ENCODE data around the gene NR2F1. TPM values are rescaled to one million over a fixed set of nuclear protein-coding genes. Genes with fewer than 3 reads are reported as not detected.

The NR2F1 gene
- total RNA-seq, 6 experiments from 2014 or later = 5.3 to 12.1 (median 9.4) TPM

DNA sequence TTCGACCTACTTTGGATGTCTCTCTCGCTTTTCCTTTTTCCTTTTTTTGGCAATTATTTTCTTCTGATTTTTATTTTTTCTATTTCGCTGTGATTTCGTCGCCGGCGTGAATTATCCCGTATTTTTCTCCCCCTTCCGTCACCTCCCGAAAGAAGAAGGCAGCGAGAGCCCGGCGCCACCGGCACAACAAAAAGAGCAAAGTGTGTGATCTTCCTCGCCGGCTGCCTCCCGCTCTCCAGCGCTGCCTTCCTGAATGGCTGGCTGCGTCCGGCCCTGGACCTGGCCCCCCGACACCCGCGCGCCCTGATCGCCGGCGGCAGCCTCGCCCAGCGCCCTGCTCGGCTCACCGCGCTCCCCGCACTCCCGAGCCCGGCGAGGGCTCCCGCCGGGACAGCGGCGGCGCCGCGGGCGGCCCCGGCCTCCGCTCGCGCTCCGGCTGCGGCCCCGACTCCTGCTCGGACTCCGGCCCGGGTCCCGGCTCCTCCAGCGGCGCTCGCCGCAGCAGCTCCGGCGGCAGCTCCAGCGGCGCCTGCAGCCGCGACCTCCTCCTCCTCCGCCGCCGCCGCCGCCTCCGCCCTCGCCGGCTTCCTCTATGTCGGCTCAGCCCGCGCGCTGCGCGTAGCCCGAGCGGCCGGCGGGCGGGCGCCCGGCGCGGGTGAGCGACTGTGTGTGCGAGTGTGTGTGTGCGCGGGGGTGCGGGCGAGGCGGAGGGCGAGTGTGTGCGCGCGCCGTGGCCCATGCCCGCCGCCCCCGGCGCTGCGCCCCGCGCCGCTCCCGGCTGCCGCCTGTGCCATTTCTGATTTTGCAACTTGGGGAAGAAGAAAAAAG is 960 bp downstream of the NR2F1 start:
- intact Hi-C loops (cut with DNase I) = no loop called here
- Histone ChIP-seq H3K36me3 (no peaks in the 10 kb centered on the region), H3K4me3 (peak overlapping the region; percentile 30 to 57 (median 47)), H3K27me3 (no peaks in the 10 kb centered on the region), H3K4me1 (peaks cover 0 to 16% (median 0%) of the 10 kb centered on the region in 4 donors), H3K27ac (peak overlapping the region; percentile 27 to 67 (median 60)), H3K9me3 (no peaks in the 10 kb centered on the region)
- TF ChIP-seq, protein P1, sequence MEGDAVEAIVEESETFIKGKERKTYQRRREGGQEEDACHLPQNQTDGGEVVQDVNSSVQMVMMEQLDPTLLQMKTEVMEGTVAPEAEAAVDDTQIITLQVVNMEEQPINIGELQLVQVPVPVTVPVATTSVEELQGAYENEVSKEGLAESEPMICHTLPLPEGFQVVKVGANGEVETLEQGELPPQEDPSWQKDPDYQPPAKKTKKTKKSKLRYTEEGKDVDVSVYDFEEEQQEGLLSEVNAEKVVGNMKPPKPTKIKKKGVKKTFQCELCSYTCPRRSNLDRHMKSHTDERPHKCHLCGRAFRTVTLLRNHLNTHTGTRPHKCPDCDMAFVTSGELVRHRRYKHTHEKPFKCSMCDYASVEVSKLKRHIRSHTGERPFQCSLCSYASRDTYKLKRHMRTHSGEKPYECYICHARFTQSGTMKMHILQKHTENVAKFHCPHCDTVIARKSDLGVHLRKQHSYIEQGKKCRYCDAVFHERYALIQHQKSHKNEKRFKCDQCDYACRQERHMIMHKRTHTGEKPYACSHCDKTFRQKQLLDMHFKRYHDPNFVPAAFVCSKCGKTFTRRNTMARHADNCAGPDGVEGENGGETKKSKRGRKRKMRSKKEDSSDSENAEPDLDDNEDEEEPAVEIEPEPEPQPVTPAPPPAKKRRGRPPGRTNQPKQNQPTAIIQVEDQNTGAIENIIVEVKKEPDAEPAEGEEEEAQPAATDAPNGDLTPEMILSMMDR (IDR thresholded peaks at IDR 0.05) = no peak
- ATAC-seq (peak in 2 of 4 donors; percentile 2 to 3), DNase-seq (peak in 1 of 3 donors; percentile 43)
- 1% methylated on average over 34 of the region's 110 CpGs for WGBS (ENCODE audit: insufficient coverage, low coverage, low lambda C conversion rate, missing lambda C conversion rate)

DNA sequence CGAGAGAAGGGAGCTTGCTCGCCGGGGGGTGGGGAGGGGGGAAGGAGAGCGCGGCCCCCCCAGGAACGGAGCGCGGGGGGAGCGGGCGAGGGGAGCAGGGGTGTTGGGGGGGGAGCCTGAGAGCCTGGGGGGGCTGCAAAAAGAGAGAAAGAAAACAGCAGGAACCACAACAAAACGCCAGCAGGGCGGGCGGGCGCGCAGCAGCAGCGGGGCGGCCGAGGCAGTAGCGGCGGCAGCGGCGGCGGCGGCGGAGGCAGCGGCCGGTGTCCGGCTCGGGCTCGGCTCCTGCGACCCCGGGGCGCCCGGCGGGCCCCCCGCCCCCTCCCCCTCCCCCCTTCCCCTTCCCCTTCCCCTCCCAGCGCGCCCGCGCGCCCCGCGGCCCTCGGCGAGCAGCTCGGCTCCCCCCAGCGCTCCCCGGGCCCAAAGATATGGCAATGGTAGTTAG is 1.6 kb downstream of the NR2F1 start:
- H3K4me1 ChIP-seq = peaks cover 0 to 16% (median 0%) of the 10 kb centered on the region in 4 donors
- ATAC-seq = no peak
- TF ChIP-seq, protein P1 (IDR thresholded peaks at IDR 0.05) = no peak
- no peak for TF ChIP-seq POLR2A (IDR thresholded peaks at IDR 0.05)
- 4% methylated on average over 12 of the region's 48 CpGs for WGBS (ENCODE audit: insufficient coverage, low coverage, low lambda C conversion rate, missing lambda C conversion rate)
- H3K27ac ChIP-seq = peak overlapping the region in 2 of 3 donors; percentile 60 to 67
- H3K36me3 ChIP-seq = no peaks in the 10 kb centered on the region
- intact Hi-C loops (cut with DNase I) = no loop called here
- H3K27me3 ChIP-seq = no peaks in the 10 kb centered on the region
- peak overlapping the region; percentile 30 to 57 (median 47) for H3K4me3 ChIP-seq
- no peaks in the 10 kb centered on the region for H3K9me3 ChIP-seq
- DNase-seq = no peak

DNA sequence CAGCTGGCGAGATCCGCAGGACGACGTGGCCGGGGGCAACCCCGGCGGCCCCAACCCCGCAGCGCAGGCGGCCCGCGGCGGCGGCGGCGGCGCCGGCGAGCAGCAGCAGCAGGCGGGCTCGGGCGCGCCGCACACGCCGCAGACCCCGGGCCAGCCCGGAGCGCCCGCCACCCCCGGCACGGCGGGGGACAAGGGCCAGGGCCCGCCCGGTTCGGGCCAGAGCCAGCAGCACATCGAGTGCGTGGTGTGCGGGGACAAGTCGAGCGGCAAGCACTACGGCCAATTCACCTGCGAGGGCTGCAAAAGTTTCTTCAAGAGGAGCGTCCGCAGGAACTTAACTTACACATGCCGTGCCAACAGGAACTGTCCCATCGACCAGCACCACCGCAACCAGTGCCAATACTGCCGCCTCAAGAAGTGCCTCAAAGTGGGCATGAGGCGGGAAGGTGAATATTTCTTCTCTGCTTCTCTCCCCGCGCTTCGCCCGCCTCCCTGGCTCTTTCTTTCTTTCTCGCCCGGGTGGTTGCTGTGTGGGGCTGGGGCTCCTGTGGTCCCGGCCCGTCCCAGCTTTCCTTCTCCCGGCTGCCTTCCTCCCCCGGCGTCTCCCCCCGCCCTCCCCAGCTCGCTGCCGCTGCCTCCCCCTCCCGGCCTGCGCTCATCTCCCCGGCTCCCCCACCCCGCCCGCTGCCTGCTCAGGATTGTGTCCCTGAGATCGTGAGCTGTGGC is 2.2 kb downstream of the NR2F1 start:
- WGBS (ENCODE audit: insufficient coverage, low coverage, low lambda C conversion rate, missing lambda C conversion rate) = 2% methylated on average over 26 of the region's 70 CpGs
- intact Hi-C loops (cut with DNase I) = no loop called here
- TF ChIP-seq, protein P1 (IDR thresholded peaks at IDR 0.05) = no peak
- no peaks in the 10 kb centered on the region for H3K9me3 ChIP-seq
- peak overlapping the region; percentile 33 to 67 (median 40) for H3K27ac ChIP-seq
- H3K27me3 ChIP-seq = no peaks in the 10 kb centered on the region
- peaks cover 0 to 13% (median 0%) of the 10 kb centered on the region in 4 donors for H3K4me1 ChIP-seq
- DNase-seq (no peak), ATAC-seq (no peak)
- H3K36me3 ChIP-seq = no peaks in the 10 kb centered on the region
- peak overlapping the region; percentile 47 to 57 (median 47) for H3K4me3 ChIP-seq

DNA sequence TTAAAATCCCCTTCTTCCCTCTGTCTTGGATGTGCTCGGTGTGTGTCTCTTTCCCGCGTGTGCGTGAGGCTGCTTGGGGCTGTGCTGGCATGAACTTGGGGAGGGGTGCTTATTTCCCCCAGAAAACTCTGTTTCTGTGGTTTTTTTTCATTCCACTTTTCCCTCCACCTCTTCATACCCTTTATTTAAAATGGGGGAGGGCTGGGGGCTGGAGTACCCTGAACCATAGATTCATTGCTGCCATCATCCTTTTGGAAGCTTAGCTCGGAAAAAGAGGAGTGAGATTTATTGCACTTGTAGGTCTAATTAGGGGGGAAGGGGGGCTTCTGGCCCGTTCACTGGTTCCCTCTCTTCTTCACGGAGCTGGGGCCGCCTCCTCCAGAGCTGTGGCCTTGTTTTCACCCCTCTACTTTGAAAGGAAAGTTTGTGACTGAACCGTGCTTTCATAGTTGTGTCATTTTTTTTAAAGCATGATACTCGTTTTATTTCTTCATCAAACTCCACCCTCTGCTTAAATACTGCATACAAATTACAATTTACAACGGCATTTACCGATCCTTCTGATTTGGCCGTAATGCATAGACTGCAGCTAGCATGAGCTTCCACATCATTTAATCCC is 2.9 kb downstream of the NR2F1 start:
- peak overlapping the region; percentile 47 to 57 (median 47) for H3K4me3 ChIP-seq
- no peaks in the 10 kb centered on the region for H3K36me3 ChIP-seq
- peak overlapping the region; percentile 32 to 67 (median 33) for H3K27ac ChIP-seq
- no peak for ATAC-seq
- H3K27me3 ChIP-seq = no peaks in the 10 kb centered on the region
- no peaks in the 10 kb centered on the region for H3K9me3 ChIP-seq
- H3K4me1 ChIP-seq = peaks cover 0 to 6% (median 0%) of the 10 kb centered on the region in 4 donors
- DNase-seq = no peak
- WGBS (ENCODE audit: insufficient coverage, low coverage, low lambda C conversion rate, missing lambda C conversion rate) = 23% methylated on average over 13 of the region's 13 CpGs
- intact Hi-C loops (cut with DNase I) = no loop called here
- TF ChIP-seq, protein P1 (IDR thresholded peaks at IDR 0.05) = no peak
- TF ChIP-seq POLR2A (IDR thresholded peaks at IDR 0.05) = no peak
